HepG2 (cell line): ENCODE measurements around the gene SLC16A5. TPM values are rescaled to one million over a fixed set of nuclear protein-coding genes. Genes with fewer than 3 reads are reported as not detected.

Experiments used
- AFF4 ChIP-seq: sonication (generic); formaldehyde crosslinking; IDR thresholded peaks from 2 replicates; pipeline ENCODE4 v1.4.0; 2020; ENCODE audit warnings: missing genetic modification reagents
- AGO2 ChIP-seq: fragments of 200-400 bp; formaldehyde crosslinking; optimal IDR thresholded peaks from 2 replicates; pipeline ENCODE3; 2017; ENCODE audit warnings: mild to moderate bottlenecking, low read depth, low read length, moderate library complexity
- EZH2 ChIP-seq: conservative IDR thresholded peaks from 2 replicates; pipeline ENCODE4 v1.6.1; 2012; ENCODE audit warnings: mild to moderate bottlenecking, low read depth, low read length, moderate library complexity
- FOSL1 ChIP-seq: sonication (generic); formaldehyde crosslinking; IDR thresholded peaks from 2 replicates; pipeline ENCODE4 v1.9.0; 2021; ENCODE audit warnings: missing genetic modification reagents, borderline replicate concordance
- FOXK1 ChIP-seq: sonication (generic); formaldehyde crosslinking; IDR thresholded peaks from 2 replicates; pipeline ENCODE4 v1.4.0; 2020; ENCODE audit warnings: low read depth, missing genetic modification reagents, borderline replicate concordance
- KLF6 ChIP-seq: IDR thresholded peaks from 2 replicates; pipeline ENCODE4 v1.8.0; 2016; ENCODE audit warnings: missing biosample characterization, missing genetic modification reagents
- MBNL3 ChIP-seq: fragments of 250-450 bp; sonication (Bioruptor Pico); conservative IDR thresholded peaks from 2 replicates; pipeline ENCODE4 v1.8.0; 2022; ENCODE audit warnings: mild to moderate bottlenecking, inconsistent platforms
- PRMT3 ChIP-seq: sonication (generic); formaldehyde crosslinking; IDR thresholded peaks from 2 replicates; pipeline ENCODE4 v1.8.1; 2022; ENCODE audit warnings: low read depth, mild to moderate bottlenecking, moderate library complexity, missing genetic modification reagents, borderline replicate concordance
- TBX3 ChIP-seq: fragments of 450-650 bp; IDR thresholded peaks from 2 replicates; pipeline ENCODE4 v1.6.1; 2017; ENCODE audit warnings: antibody characterized with exemption, mild to moderate bottlenecking, inconsistent platforms, borderline replicate concordance
- THAP11 ChIP-seq: IDR thresholded peaks from 2 replicates; pipeline ENCODE4 v1.6.1; 2016; ENCODE audit warnings: missing biosample characterization, missing genetic modification reagents
- ZFY ChIP-seq: sonication (generic); formaldehyde crosslinking; IDR thresholded peaks from 2 replicates; pipeline ENCODE4 v1.4.0; 2020; ENCODE audit warnings: missing genetic modification reagents
- ZMYM4 ChIP-seq: sonication (generic); formaldehyde crosslinking; IDR thresholded peaks from 2 replicates; pipeline ENCODE4 v1.8.1; 2023; ENCODE audit warnings: mild to moderate bottlenecking, missing genetic modification reagents
- ZNF20 ChIP-seq: sonication (generic); formaldehyde crosslinking; IDR thresholded peaks from 2 replicates; pipeline ENCODE4 v1.4.0; 2020; ENCODE audit warnings: mild to moderate bottlenecking, moderate library complexity, missing genetic modification reagents
- ZNF264 ChIP-seq: sonication (generic); formaldehyde crosslinking; IDR thresholded peaks from 2 replicates; pipeline ENCODE4 v1.4.0; 2020; ENCODE audit warnings: missing genetic modification reagents
- ZNF431 ChIP-seq: sonication (generic); formaldehyde crosslinking; IDR thresholded peaks from 2 replicates; pipeline ENCODE4 v1.9.0; 2022; ENCODE audit warnings: missing genetic modification reagents, low read depth, mild to moderate bottlenecking, borderline replicate concordance
- ZNF512B ChIP-seq: sonication (generic); formaldehyde crosslinking; IDR thresholded peaks from 2 replicates; pipeline ENCODE4 v1.5.1; 2020; ENCODE audit warnings: missing genetic modification reagents, mild to moderate bottlenecking, borderline replicate concordance
- ZNF576 ChIP-seq: sonication (generic); formaldehyde crosslinking; IDR thresholded peaks from 2 replicates; pipeline ENCODE4 v1.4.0; 2020; ENCODE audit warnings: mild to moderate bottlenecking, missing genetic modification reagents
- ZNF777 ChIP-seq: sonication (generic); formaldehyde crosslinking; IDR thresholded peaks from 2 replicates; pipeline ENCODE4 v1.4.0; 2020; ENCODE audit warnings: missing genetic modification reagents
- ZSCAN9 ChIP-seq: IDR thresholded peaks from 2 replicates; pipeline ENCODE4 v1.6.1; 2016; ENCODE audit warnings: borderline replicate concordance
- polyA plus RNA-seq, 8 experiments: library from polyadenylated mRNA; depleted of rRNA in 3 of 8; stranded (reverse) in 7 of 8; unstranded in 1 of 8; fragments of >200 nt; fragmentation: Illumina TruSeq in 4 of 8; extraction: Trizol in 4 of 8; gene quantifications; 2 replicates each; pipeline versions ENCODE4 v1.2.1 to v1.2.3, GENCODE V29; 2011 to 2016; ENCODE audit warnings: low read depth in 4 of 8, missing spikeins in 1 of 8, mixed read lengths in 1 of 8; ENCODE audit not compliant: insufficient read depth in 1 of 8
- total RNA-seq, 5 experiments: library from RNA; depleted of rRNA; stranded (reverse); fragments of >200 nt; fragmentation: Illumina TruSeq; extraction: Trizol; gene quantifications; 2 replicates each; pipeline ENCODE4 v1.2.3, GENCODE V29; 2016; ENCODE audit warnings: low read depth in 1 of 5
- TF ChIP-seq, protein P1 (sequence below): sonication (generic); formaldehyde crosslinking; conservative IDR thresholded peaks from 2 replicates; pipeline ENCODE4 v1.4.0; 2020; ENCODE audit warnings: missing genetic modification reagents

The SLC16A5 gene
- total and polyA plus RNA-seq, 2 of the 13 experiments (the other 11 are each of a cell fraction or from before 2014, with no cell fraction given) = 0.69 to 5.6 TPM

- TF ChIP-seq ZFY (CRISPR knock-in tag) (peak; percentile 39; the same call in 1 of the 2 replicates), ZMYM4 (no peak; the same call in 1 of the 2 replicates), PRMT3 (no peak), FOXK1 (CRISPR knock-in tag) (peak; percentile 92; the same call in 1 of the 2 replicates), AFF4 (CRISPR knock-in tag) (0 out of 2 replicates have a peak, but pooled peaks have one; percentile 61), ZNF20 (no peak), KLF6 (CRISPR knock-in tag) (0 out of 2 replicates have a peak, but pooled peaks have one; percentile 66), ZNF512B (no peak), ZSCAN9 (CRISPR knock-in tag) (peak; percentile 82), ZNF431 (CRISPR knock-in tag) (no peak; the same call in 1 of the 2 replicates), FOSL1 (CRISPR knock-in tag) (no peak), ZNF777 (no peak), THAP11 (peak; percentile 80), AGO2 (no peak), TBX3 (peak; percentile 89), ZNF576 (no peak), EZH2 (no peak), ZNF264 (CRISPR knock-in tag) (peak; percentile 79; the same call in 1 of the 2 replicates), MBNL3 (no peak)
- TF ChIP-seq, protein P1, sequence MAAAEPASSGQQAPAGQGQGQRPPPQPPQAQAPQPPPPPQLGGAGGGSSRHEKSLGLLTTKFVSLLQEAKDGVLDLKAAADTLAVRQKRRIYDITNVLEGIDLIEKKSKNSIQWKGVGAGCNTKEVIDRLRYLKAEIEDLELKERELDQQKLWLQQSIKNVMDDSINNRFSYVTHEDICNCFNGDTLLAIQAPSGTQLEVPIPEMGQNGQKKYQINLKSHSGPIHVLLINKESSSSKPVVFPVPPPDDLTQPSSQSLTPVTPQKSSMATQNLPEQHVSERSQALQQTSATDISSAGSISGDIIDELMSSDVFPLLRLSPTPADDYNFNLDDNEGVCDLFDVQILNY = no peak
Measured at GRCh38 chr17:75084039-75084660, 3.6 kb upstream of the SLC16A5 start (continued).
